Upper lobe of left lung (tissue), 6 donors: ENCODE measurements around the gene TRUB2. TPM values are rescaled to one million over a fixed set of nuclear protein-coding genes. Genes with fewer than 3 reads are reported as not detected.

Experiments
- ATAC-seq, 2 donors: fragments of 200-7000 bp; cut with Tn5 transposase; one replicate each; pipeline ENCODE4 v1.9.1; 2022; ENCODE audit warnings: mild to moderate bottlenecking in 2 of 2, moderate library complexity in 2 of 2; ENCODE audit not compliant: low FRiP score in 2 of 2
- DNase-seq, 2 donors: peaks; one replicate each; pipeline ENCODE4 v3.0.0-alpha.2; 2019 to 2020
- H3K27ac ChIP-seq, 4 donors: fragments of 200-600 bp; sonication (generic); one replicate each; pipeline ENCODE4 v1.5.1; 2016 to 2019
- H3K27me3 ChIP-seq, 4 donors: fragments of 200-600 bp; sonication (generic); one replicate each; pipeline ENCODE4 v1.5.1; 2017 to 2019
- H3K36me3 ChIP-seq, 4 donors: fragments of 200-600 bp; sonication (generic); one replicate each; pipeline ENCODE4 v1.5.1; 2016 to 2019
- H3K4me1 ChIP-seq, 4 donors: fragments of 200-600 bp; sonication (generic); one replicate each; pipeline ENCODE4 v1.5.1; 2018 to 2019
- H3K4me3 ChIP-seq, 4 donors: fragments of 200-600 bp; sonication (generic); one replicate each; pipeline ENCODE4 v1.5.1; 2017 to 2019; ENCODE audit warnings: mild to moderate bottlenecking in 2 of 4, moderate library complexity in 1 of 4
- H3K9me3 ChIP-seq, 4 donors: fragments of 200-600 bp; sonication (generic); one replicate each; pipeline ENCODE4 v1.5.1; 2018 to 2019
- EP300 ChIP-seq, 4 donors: sonication (generic); formaldehyde crosslinking; IDR thresholded peaks; one replicate each; pipeline ENCODE4 v1.5.1; 2017; ENCODE audit warnings: antibody characterized with exemption in 4 of 4, control low read depth in 2 of 4
- POLR2A ChIP-seq, 4 donors: fragments of 450-650 bp; IDR thresholded peaks; one replicate each; pipeline ENCODE4 v1.5.1; 2016 to 2017; ENCODE audit warnings: antibody characterized with exemption in 4 of 4, mild to moderate bottlenecking in 2 of 4
- POLR2AphosphoS5 ChIP-seq, 2 donors: sonication (generic); formaldehyde crosslinking; IDR thresholded peaks; one replicate each; pipeline ENCODE4 v1.5.1; 2017; ENCODE audit warnings: antibody characterized with exemption in 2 of 2
- WGBS, 2 donors: methylation state at CpG; one replicate each; pipeline ENCODE4 v1.1.5; 2017 to 2018; 5-methylcytosine and 5-hydroxymethylcytosine counted together
- total RNA-seq, 6 donors: library from RNA; depleted of rRNA in 4 of 6; stranded (reverse); fragments of >200 nt in 4 of 6; gene quantifications; one replicate each; pipeline versions ENCODE4 v1.1.0 to v1.2.1, GENCODE V29; 2016 to 2021
- TF ChIP-seq, protein P1 (sequence below), 6 experiments: fragments of 450-650 bp in 4 of 6; fragments of 200-600 bp in 2 of 6; sonication (generic) in 2 of 6; IDR thresholded peaks; one replicate each; pipeline ENCODE4 v1.5.1; 2016 to 2019; ENCODE audit warnings: antibody characterized with exemption in 6 of 6
- donor health status: DM: no; HTN: no; CAD: no; lungs with moderate emphysema.
- donor health status: DM: no; HTN: yes; CAD: no; lungs with severe emphysema.

TRUB2 gene
- total RNA-seq, 6 donors from 2014 or later = 6.9 to 24.1 (median 9.7) TPM

DNA sequence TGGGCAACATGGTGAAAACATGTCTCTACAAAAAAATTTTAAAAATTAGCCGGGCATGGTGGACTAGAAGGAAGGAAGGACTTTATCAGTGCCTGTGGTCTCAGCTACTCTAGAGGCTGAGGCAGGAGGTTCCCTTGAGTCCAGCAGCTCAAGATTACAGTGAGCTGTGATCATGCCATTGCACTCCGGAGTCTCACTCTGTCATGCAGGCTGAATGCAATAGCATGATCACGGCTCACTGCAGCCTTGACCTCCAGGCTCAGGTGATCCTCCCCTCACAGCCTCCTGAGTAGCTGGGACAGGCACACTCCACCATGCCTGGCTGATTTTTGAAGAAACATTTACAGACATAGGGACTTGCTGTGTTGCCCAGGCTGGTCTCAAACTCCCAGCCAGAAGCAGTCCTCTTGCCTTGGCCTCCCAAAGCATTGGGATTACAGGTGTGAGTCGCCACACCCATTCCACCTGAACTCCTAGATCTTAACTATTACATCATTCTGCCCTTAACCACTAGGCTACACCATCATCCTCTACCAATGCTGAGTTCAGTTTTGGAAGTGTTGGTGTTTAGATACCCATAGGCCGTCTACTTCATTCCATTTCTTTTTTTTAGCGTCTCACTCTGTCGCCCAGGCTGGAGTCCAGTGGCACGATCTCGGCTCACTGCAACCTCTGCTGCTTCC lies 46.9 kb upstream of the TRUB2 start:
- ATAC-seq (no peak), DNase-seq (no peak)
- H3K36me3 ChIP-seq = no peaks in the 10 kb centered on the region
- no peak overlapping the region for H3K27ac ChIP-seq
- no peaks in the 10 kb centered on the region for H3K27me3 ChIP-seq
- peaks cover 26 to 30% (median 28%) of the 10 kb centered on the region in 4 donors for H3K4me1 ChIP-seq
- 93 to 94% methylated on average over 9 of the region's 9 CpGs for WGBS, 2 donors
- no peaks in the 10 kb centered on the region for H3K9me3 ChIP-seq
- H3K4me3 ChIP-seq = no peak overlapping the region
- TF ChIP-seq, protein P1, sequence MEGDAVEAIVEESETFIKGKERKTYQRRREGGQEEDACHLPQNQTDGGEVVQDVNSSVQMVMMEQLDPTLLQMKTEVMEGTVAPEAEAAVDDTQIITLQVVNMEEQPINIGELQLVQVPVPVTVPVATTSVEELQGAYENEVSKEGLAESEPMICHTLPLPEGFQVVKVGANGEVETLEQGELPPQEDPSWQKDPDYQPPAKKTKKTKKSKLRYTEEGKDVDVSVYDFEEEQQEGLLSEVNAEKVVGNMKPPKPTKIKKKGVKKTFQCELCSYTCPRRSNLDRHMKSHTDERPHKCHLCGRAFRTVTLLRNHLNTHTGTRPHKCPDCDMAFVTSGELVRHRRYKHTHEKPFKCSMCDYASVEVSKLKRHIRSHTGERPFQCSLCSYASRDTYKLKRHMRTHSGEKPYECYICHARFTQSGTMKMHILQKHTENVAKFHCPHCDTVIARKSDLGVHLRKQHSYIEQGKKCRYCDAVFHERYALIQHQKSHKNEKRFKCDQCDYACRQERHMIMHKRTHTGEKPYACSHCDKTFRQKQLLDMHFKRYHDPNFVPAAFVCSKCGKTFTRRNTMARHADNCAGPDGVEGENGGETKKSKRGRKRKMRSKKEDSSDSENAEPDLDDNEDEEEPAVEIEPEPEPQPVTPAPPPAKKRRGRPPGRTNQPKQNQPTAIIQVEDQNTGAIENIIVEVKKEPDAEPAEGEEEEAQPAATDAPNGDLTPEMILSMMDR (IDR thresholded peaks at IDR 0.05) = no peak
- TF ChIP-seq POLR2A (IDR thresholded peaks at IDR 0.05) (no peak), EP300 (IDR thresholded peaks at IDR 0.05) (no peak), POLR2AphosphoS5 (IDR thresholded peaks at IDR 0.05) (no peak)

DNA sequence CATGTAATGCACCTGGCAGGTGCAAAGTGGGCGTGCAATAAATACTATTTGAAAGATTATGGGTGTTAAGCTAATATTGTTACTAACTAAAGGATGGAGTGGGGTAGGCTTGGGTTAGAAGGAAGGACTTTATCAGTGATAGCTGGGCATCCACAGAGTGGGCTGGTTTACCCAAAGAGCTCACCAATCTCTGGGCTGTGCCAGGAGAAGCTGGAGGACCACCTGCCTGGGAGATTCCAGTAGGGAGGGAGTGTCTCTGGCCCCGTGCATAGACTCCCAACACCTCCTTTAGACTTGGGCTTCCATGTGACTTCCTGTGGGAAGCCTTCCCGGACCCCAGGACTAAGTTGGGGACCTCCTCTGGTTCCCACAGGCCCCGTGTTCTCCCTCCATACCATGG lies 43.3 kb upstream of the TRUB2 start:
- Histone ChIP-seq H3K4me1 (peaks cover 20 to 29% (median 28%) of the 10 kb centered on the region in 4 donors), H3K27me3 (no peaks in the 10 kb centered on the region), H3K4me3 (no peak overlapping the region), H3K36me3 (no peaks in the 10 kb centered on the region), H3K9me3 (no peaks in the 10 kb centered on the region), H3K27ac (peak overlapping the region in 1 of 4 donors; percentile 65)
- TF ChIP-seq POLR2A (IDR thresholded peaks at IDR 0.05) = no peak
- TF ChIP-seq POLR2AphosphoS5 (IDR thresholded peaks at IDR 0.05) = no peak
- TF ChIP-seq, protein P1 (IDR thresholded peaks at IDR 0.05) = no peak
- no peak for DNase-seq
- ATAC-seq = no peak
- 89 to 97% methylated on average over 3 to 4 of the region's 4 CpGs for WGBS, 2 donors

DNA sequence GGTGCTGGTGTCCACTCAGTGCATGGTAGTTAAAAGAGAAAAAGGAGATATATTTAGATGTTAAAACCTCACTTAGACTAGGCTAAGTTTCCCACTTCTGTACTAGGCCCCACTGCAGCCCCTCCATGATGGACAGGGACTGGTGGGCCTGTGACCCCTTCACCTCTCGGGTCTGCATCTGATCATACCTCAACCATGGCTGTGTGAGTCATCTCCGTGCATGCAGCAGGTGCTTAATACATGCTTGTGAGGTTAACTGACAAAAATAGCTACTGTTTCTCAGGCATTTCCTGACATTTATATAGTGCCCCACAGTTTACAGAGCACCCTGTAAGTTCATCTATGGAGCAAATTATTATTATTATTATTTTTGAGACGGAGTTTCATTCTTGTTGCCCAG lies 40.5 kb upstream of the TRUB2 start:
- Histone ChIP-seq H3K27ac (no peak overlapping the region), H3K27me3 (no peaks in the 10 kb centered on the region), H3K36me3 (peaks cover 0 to under 1% (median 0%) of the 10 kb centered on the region in 4 donors), H3K4me1 (peaks cover 17 to 23% (median 21%) of the 10 kb centered on the region in 4 donors), H3K9me3 (no peaks in the 10 kb centered on the region), H3K4me3 (no peak overlapping the region)
- TF ChIP-seq POLR2A (IDR thresholded peaks at IDR 0.05) (no peak), POLR2AphosphoS5 (IDR thresholded peaks at IDR 0.05) (no peak), EP300 (IDR thresholded peaks at IDR 0.05) (no peak)
- TF ChIP-seq, protein P1 (IDR thresholded peaks at IDR 0.05) = no peak
- WGBS, 2 donors = 69 to 77% methylated on average over 3 of the region's 3 CpGs
- ATAC-seq = no peak
- no peak for DNase-seq

DNA sequence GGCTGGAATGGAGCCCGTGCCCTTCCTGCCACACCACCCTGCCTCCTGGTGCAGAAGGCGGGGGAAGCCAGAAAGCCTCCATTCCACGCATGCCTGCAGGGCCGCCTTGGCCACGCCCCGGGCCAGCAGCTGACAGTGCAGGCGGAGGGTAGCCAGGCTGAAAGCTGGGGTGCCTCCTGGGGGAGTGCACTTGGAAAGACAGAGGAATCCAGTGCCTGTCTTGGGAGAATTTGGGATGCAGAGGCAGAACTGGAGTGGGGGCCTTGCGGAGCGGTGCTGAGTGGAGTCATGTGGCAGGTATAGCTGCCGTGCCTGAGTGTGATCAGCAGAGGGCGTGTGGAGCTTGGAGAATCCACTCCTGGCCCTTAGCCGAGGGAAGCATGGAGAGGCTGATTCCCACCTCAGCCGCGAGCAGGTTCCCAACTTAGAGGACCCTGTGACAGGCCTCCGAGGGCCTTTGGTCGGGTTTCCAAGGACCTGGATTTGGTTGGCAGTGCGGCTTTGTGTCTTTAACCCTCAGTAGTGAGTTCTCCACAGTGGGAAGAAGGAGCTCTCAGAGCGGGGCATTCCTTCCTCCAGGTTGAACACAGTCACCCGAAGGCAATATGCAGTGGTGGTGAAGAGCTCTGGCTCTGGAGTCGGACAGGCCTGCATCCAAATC lies 39.9 kb upstream of the TRUB2 start:
- no peak for TF ChIP-seq POLR2AphosphoS5 (IDR thresholded peaks at IDR 0.05)
- TF ChIP-seq POLR2A (IDR thresholded peaks at IDR 0.05) = peak in 1 of 4 donors; percentile 18
- TF ChIP-seq, protein P1 (IDR thresholded peaks at IDR 0.05) = peak; percentile 82 to 95 (median 92)
- TF ChIP-seq EP300 (IDR thresholded peaks at IDR 0.05) = no peak
- Histone ChIP-seq H3K4me3 (peak overlapping the region in 3 of 4 donors; percentile 36 to 55 (median 53)), H3K27ac (peak overlapping the region; percentile 45 to 62 (median 52)), H3K27me3 (no peaks in the 10 kb centered on the region), H3K4me1 (peaks cover 17 to 23% (median 21%) of the 10 kb centered on the region in 4 donors), H3K36me3 (peaks cover 0 to 7% (median 2%) of the 10 kb centered on the region in 4 donors), H3K9me3 (no peaks in the 10 kb centered on the region)
- 10 to 18% methylated on average over 10 to 19 of the region's 20 CpGs for WGBS, 2 donors
- DNase-seq (peak; percentile 88 to 92), ATAC-seq (peak; percentile 94 to 95)
